Islet of Langerhans (tissue), 1 donor: ENCODE measurements around the gene USP51.
"Not testable (repeated sequence)": the region's sequence is repeated elsewhere in the genome, so short reads cannot be mapped to it uniquely, and the experiment has no call there.

Experiments
- FAIRE-seq: peaks from one replicate; lab custom pipeline; 2011; peaks lifted over from hg19 to GRCh38; lab: Jason Lieb, UNC

USP51 gene

DNA sequence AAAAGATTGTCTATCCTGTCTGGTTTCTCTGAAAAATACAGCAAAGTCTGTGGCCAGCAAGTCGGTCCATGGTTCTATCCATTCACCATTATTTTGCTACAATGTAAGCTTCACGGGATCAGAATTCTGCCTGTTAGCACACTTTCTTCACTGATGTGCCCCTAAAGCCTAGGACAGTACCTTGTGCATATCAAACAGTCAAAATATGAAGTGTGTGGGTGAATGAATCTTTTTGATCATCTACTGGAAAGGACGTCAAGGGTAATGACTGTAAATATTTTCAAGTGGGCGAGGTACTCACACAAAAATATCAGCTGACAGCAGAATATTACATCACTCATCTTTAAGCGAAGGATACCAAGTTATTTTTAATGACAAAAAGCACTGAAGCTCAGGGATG, 24.5 kb downstream of the USP51 start:
- not testable (repeated sequence) for FAIRE-seq

DNA sequence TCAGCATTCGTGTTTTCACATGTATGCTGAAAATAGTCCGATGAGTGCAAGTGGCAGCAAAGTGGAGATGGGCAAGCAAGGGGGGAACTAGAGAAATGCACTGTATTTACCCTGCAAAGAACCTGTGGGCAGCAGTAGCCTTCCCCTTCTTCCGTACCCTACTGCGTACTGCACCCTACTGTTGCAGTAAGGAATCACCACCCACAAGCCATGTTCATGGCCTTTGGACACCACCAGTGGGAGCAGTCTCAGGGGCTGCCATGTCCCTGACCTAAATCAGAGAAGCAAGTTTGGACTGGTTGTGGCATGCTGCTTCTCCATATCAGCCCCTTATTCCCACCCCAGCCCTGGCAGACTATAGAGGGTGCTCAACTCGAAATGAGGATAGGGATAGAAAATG, 25.6 kb downstream of the USP51 start:
- not testable (repeated sequence) for FAIRE-seq

DNA sequence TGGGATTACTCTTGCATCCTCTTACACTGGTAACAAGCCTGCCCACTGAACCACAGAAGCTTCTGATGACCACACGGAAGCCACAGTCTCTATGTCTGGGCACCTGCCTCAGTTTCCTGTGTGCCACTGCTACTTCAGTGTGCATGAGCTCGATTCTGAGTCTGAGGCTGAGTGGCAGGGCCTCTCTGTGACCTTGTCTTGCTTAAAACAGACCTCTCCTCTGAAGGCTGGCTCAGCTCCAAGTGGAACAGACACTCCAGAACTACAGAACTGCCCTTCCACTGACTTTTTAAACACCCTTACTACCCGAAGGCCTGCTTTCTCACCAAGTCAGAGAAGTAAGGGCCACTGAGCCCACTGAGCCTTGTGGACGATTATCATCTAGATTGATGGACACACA, 29.7 kb downstream of the USP51 start:
- FAIRE-seq = not testable (repeated sequence)

DNA sequence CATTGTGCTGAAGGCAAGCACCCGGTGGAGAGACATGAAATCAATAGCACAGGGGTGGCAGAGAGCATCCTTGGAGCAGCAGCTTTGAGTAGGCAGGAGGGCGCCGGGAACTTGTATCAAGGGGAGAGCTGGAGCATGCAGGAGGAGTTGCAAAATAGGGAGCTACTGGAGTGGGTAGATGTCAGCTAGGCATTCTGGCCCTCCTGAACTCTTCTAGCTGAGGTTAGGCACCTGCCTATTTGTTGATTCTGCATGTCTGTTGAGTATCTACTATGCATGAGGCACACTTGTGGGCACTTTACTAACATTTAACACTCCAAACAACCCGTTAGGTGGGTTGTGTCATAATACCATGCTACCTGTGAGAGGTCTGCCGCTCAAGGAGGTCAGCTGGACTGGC, 30.2 kb downstream of the USP51 start:
- FAIRE-seq = not testable (repeated sequence)

DNA sequence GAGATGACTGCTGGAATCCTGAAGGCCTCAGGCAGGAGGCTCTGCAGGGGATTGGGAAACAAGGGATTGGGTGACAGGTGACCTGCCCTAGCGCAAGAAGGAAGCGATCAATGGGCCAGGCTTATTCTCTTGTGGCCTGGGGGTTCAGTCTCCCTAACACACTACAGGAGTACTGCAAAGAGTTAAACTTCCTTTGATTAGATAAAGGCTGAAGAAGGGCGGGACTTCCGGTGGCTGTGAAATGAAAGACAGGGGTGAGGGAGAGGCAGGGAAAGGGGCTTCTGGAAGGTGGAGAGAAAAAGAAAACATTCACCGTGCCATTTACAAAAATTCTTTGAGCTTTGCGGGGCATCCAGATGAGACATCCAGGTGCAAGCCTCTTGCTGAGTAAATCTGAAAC, 33.9 kb downstream of the USP51 start:
- peak; percentile 55 for FAIRE-seq

DNA sequence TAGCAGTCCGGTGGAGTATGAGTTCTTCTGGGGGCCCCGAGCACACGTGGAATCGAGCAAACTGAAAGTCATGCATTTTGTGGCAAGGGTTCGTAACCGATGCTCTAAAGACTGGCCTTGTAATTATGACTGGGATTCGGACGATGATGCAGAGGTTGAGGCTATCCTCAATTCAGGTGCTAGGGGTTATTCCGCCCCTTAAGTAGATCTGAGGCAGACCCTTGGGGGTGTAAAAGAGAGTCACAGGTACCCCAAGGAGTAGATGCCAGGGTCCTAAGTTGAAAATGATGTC, 36.9 kb downstream of the USP51 start:
- no peak for FAIRE-seq

DNA sequence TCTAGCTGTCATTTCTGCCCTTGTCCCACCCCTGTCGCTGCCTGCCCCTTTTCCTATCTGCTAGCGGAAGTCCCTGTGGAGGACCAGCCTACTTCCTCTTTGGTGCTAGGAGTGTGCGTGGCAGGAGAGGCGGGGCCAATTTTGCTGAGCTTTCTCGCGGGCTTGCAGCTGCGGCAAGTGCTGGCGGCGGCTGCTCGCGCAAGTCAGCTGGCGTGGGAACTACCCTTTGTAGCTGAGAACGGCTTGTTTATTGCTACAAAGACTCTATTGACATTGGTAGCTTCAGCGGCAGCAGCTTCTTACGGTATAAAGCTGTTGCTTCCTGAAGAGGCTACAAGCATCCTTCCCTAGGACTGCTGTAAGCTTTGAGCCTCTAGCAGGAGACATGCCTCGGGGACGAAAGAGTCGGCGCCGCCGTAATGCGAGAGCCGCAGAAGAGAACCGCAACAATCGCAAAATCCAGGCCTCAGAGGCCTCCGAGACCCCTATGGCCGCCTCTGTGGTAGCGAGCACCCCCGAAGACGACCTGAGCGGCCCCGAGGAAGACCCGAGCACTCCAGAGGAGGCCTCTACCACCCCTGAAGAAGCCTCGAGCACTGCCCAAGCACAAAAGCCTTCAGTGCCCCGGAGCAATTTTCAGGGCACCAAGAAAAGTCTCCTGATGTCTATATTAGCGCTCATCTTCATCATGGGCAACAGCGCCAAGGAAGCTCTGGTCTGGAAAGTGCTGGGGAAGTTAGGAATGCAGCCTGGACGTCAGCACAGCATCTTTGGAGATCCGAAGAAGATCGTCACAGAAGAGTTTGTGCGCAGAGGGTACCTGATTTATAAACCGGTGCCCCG, 37.4 kb downstream of the USP51 start, which contains the start of gene MAGEH1:
Gene MAGEH1 (plus strand): TSS at position 138 of the 843 bp plus-strand sequence. CDS start 248 bp downstream, at position 386.
- FAIRE-seq = no peak

DNA sequence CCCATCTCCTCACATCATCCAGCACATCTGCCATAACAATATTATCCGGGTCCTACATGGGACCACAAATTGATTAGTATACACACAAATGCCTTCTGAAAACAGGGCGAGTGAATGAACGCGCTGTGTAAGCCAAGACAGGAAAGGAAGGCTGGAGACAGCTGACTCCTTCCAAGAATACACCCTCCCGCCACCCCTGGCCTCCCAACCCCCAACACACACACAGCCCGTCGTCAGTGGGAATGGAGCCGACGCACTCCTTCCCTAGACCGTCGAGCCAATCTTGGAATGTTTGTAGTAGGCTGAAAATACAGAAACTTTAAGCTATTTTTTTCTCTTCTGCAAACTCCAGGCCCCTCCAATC, 38.0 kb downstream of the USP51 start:
- no peak for FAIRE-seq

DNA sequence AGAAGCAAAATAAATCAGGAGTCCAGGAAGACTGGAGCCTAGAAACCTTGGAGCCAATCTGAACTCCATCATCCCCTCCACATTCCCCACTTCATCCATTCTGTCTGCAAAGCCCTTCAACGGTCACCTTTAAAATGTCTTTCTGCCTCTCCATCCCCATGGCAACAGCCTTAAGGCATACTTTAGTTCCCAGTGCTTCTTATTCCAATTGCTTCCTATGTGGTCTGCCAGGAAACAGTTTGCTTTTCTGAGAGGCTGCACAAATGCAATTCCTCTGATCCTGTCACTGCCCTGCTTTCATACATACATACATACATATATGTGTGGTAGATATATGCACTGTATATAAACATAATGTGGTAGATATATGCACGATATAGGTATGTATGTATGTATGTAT, 38.5 kb downstream of the USP51 start:
- FAIRE-seq = no peak

DNA sequence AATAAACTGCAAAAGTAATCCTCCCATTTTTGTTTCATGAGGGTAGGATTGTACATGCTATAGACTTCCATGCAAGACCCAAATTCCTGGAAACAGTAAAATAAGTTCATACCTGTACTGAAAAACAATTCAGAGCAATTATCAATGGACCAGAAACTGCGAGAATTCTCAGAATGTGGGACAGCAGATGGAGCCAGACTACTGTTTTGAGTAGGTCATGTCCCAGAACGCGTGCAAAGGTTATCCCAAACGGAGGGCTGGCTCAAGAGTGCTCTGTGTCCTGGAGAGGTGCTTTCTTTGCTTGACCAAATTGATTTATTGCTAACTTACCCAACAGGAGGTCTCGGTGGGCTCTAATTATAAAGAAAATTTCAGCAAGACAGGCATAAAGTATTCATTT, 39.4 kb downstream of the USP51 start:
- FAIRE-seq = no peak

DNA sequence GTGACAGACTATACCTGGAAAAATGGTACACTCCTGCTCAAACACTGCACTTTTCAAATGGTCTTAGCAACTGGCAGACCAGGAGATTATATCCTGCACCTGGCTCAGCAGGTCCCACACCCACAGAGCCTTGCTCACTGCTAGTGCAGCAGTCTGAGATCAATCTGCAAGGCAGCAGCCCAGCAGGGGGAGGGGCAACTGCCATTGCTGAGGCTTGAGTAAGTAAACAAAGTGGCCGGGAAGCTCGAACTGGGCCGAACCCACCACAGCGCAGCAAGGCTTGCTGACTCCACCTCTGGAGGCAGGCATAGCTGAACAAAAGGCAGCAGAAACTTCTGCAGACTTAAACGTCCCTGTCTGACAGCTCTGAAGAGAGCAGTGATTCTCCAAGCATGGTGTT, 46.2 kb downstream of the USP51 start:
- not testable (repeated sequence) for FAIRE-seq
